GM23338 (cell line): Measurements from ENCODE around the gene TMEM269. TPM values are rescaled to one million over a fixed set of nuclear protein-coding genes. Genes with fewer than 3 reads are reported as not detected.

Source experiments
- EZH2phosphoT487 ChIP-seq: fragments of 200-600 bp; sonication (generic); IDR thresholded peaks from one replicate; pipeline ENCODE4 v1.8.1; 2018; ENCODE audit warnings: antibody characterized with exemption; ENCODE audit not compliant: unreplicated experiment
- JUNB ChIP-seq: IDR thresholded peaks from one replicate; pipeline ENCODE4 v1.6.1; 2016; ENCODE audit warnings: antibody characterized with exemption; ENCODE audit not compliant: unreplicated experiment
- REST ChIP-seq: IDR thresholded peaks from one replicate; pipeline ENCODE4 v1.6.1; 2018; ENCODE audit warnings: antibody characterized with exemption; ENCODE audit not compliant: unreplicated experiment
- ZNF114 ChIP-seq: fragments of 250-450 bp; sonication (Bioruptor Pico); IDR thresholded peaks from 2 replicates; pipeline ENCODE4 v1.5.0; 2020; ENCODE audit warnings: mild to moderate bottlenecking, moderate library complexity
- ZNF331 ChIP-seq: fragments of 250-450 bp; sonication (Bioruptor Pico); IDR thresholded peaks from 2 replicates; pipeline ENCODE4 v1.5.0; 2020; ENCODE audit warnings: low read depth, mild to moderate bottlenecking, moderate library complexity
- polyA plus RNA-seq: library from polyadenylated mRNA; unstranded; fragments of >200 nt; fragmentation: Nextera tagmentation; extraction: Ambion mirVana; gene quantifications from 2 replicates; pipeline ENCODE4 v1.2.1, GENCODE V29; 2016
- total RNA-seq: library from RNA; depleted of rRNA; stranded (reverse); fragments of >200 nt; shearing (Covaris generic); gene quantifications from 2 replicates; pipeline ENCODE4 v1.2.3, GENCODE V29; 2014
- TF ChIP-seq, protein P1 (sequence below): fragments of 250-450 bp; sonication (Bioruptor Pico); IDR thresholded peaks from 2 replicates; pipeline ENCODE4 v1.5.0; 2020; ENCODE audit warnings: mild to moderate bottlenecking, moderate library complexity

The TMEM269 gene
- total and polyA plus RNA-seq, 2 experiments from 2014 or later = 0.31 to 0.45 TPM

- TF ChIP-seq REST (no peak), ZNF331 (CRISPR knock-in tag) (no peak), EZH2phosphoT487 (no peak), ZNF114 (CRISPR knock-in tag) (no peak), JUNB (no peak)
- TF ChIP-seq, protein P1, sequence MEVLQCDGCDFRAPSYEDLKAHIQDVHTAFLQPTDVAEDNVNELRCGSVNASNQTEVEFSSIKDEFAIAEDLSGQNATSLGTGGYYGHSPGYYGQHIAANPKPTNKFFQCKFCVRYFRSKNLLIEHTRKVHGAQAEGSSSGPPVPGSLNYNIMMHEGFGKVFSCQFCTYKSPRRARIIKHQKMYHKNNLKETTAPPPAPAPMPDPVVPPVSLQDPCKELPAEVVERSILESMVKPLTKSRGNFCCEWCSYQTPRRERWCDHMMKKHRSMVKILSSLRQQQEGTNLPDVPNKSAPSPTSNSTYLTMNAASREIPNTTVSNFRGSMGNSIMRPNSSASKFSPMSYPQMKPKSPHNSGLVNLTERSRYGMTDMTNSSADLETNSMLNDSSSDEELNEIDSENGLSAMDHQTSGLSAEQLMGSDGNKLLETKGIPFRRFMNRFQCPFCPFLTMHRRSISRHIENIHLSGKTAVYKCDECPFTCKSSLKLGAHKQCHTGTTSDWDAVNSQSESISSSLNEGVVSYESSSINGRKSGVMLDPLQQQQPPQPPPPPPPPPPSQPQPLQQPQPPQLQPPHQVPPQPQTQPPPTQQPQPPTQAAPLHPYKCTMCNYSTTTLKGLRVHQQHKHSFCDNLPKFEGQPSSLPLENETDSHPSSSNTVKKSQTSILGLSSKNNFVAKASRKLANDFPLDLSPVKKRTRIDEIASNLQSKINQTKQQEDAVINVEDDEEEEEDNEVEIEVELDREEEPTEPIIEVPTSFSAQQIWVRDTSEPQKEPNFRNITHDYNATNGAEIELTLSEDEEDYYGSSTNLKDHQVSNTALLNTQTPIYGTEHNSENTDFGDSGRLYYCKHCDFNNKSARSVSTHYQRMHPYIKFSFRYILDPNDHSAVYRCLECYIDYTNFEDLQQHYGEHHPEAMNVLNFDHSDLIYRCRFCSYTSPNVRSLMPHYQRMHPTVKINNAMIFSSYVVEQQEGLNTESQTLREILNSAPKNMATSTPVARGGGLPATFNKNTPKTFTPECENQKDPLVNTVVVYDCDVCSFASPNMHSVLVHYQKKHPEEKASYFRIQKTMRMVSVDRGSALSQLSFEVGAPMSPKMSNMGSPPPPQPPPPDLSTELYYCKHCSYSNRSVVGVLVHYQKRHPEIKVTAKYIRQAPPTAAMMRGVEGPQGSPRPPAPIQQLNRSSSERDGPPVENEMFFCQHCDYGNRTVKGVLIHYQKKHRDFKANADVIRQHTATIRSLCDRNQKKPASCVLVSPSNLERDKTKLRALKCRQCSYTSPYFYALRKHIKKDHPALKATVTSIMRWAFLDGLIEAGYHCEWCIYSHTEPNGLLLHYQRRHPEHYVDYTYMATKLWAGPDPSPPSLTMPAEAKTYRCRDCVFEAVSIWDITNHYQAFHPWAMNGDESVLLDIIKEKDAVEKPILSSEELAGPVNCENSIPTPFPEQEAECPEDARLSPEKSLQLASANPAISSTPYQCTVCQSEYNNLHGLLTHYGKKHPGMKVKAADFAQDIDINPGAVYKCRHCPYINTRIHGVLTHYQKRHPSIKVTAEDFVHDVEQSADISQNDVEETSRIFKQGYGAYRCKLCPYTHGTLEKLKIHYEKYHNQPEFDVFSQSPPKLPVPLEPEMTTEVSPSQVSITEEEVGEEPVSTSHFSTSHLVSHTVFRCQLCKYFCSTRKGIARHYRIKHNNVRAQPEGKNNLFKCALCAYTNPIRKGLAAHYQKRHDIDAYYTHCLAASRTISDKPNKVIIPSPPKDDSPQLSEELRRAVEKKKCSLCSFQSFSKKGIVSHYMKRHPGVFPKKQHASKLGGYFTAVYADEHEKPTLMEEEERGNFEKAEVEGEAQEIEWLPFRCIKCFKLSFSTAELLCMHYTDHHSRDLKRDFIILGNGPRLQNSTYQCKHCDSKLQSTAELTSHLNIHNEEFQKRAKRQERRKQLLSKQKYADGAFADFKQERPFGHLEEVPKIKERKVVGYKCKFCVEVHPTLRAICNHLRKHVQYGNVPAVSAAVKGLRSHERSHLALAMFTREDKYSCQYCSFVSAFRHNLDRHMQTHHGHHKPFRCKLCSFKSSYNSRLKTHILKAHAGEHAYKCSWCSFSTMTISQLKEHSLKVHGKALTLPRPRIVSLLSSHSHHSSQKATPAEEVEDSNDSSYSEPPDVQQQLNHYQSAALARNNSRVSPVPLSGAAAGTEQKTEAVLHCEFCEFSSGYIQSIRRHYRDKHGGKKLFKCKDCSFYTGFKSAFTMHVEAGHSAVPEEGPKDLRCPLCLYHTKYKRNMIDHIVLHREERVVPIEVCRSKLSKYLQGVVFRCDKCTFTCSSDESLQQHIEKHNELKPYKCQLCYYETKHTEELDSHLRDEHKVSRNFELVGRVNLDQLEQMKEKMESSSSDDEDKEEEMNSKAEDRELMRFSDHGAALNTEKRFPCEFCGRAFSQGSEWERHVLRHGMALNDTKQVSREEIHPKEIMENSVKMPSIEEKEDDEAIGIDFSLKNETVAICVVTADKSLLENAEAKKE = no peak
Observed at GRCh38 chr1:42767510-42768000, 17.2 kb upstream of the TMEM269 start (continued).
